IMR-90 (cell line): Measurements from ENCODE around the gene CYFIP2. TPM values are rescaled to one million over a fixed set of nuclear protein-coding genes. Genes with fewer than 3 reads are reported as not detected.

Experiments
- ATAC-seq: fragments of 200-7000 bp; cut with Tn5 transposase; 2 replicates; pipeline ENCODE4 v1.9.1; 2020; ENCODE audit warnings: low read depth, mild to moderate bottlenecking, moderate library complexity
- Bru-seq: library from RNA; stranded (reverse); fragments of 400-500 nt; gene quantifications from one replicate; lab custom pipeline; 2021; lab: Mats Ljungman, UMichigan
- BruChase-seq, 2 experiments: library from RNA; stranded (reverse); fragments of 400-500 nt; gene quantifications; one replicate each; lab custom pipeline; 2021; lab: Mats Ljungman, UMichigan
- BruUV-seq: library from RNA; stranded (reverse); fragments of 400-500 nt; replicated peaks from 2 replicates; lab custom pipeline; 2021; lab: Mats Ljungman, UMichigan
- CTCF ChIA-PET: fragments of 300-600 bp; formaldehyde crosslinking; extraction: SDS; loops from one replicate; lab custom pipeline; 2021; ENCODE audit warnings: antibody characterized with exemption; lab: Yijun Ruan, JAX
- POLR2A ChIA-PET: fragments of 300-600 bp; sonication (Branson Sonifier 250); formaldehyde crosslinking; loops from one replicate; lab custom pipeline; 2022; ENCODE audit warnings: antibody characterized with exemption; ENCODE audit not compliant: unreplicated experiment; lab: Charles Lee
- DNase-seq: peaks from one replicate; pipeline ENCODE4 v3.0.0; 2013
- H2AFZ ChIP-seq: replicated peaks from 2 replicates; pipeline ENCODE3; 2013; ENCODE audit warnings: low read length, mild to moderate bottlenecking; ENCODE audit not compliant: poor library complexity
- H2AK5ac ChIP-seq: 2 replicates; pipeline ENCODE4 v1.6.1; 2013; ENCODE audit warnings: low read depth, low read length, inconsistent platforms
- H2AK9ac ChIP-seq: replicated peaks from 2 replicates; pipeline ENCODE3; 2013; ENCODE audit warnings: mild to moderate bottlenecking, low read depth, low read length, moderate library complexity; ENCODE audit not compliant: poor library complexity
- H2BK120ac ChIP-seq: 2 replicates; pipeline ENCODE4 v1.6.1; 2013; ENCODE audit warnings: low read depth, low read length, inconsistent platforms
- H2BK15ac ChIP-seq: 3 replicates; pipeline ENCODE4 v1.6.1; 2013; ENCODE audit warnings: low read depth, low read length, inconsistent platforms
- H2BK20ac ChIP-seq: 2 replicates; pipeline ENCODE4 v1.6.1; 2013; ENCODE audit warnings: low read depth, mild to moderate bottlenecking, inconsistent platforms, low read length, moderate library complexity
- H2BK5ac ChIP-seq: 2 replicates; pipeline ENCODE4 v1.6.1; 2013; ENCODE audit warnings: mild to moderate bottlenecking, low read depth, low read length, inconsistent platforms; ENCODE audit not compliant: poor library complexity, severe bottlenecking
- H3K14ac ChIP-seq: replicated peaks from 2 replicates; pipeline ENCODE4 v1.6.1; 2013; ENCODE audit warnings: low read depth, low read length, inconsistent platforms
- H3K18ac ChIP-seq: 2 replicates; pipeline ENCODE4 v1.6.1; 2013; ENCODE audit warnings: low read depth, low read length, control low read depth
- H3K23ac ChIP-seq: 2 replicates; pipeline ENCODE4 v1.6.1; 2013; ENCODE audit warnings: low read depth, low read length, inconsistent platforms
- H3K27ac ChIP-seq: 2 replicates; pipeline ENCODE4 v1.5.1; 2013; ENCODE audit warnings: mild to moderate bottlenecking, control low read depth, low read length; ENCODE audit not compliant: insufficient read depth
- H3K27me3 ChIP-seq: 2 replicates; pipeline ENCODE4 v1.6.1; 2013; ENCODE audit warnings: low read length; ENCODE audit not compliant: control insufficient read depth, insufficient read depth
- H3K36me3 ChIP-seq: 2 replicates; pipeline ENCODE4 v1.6.1; 2013; ENCODE audit warnings: low read length, mixed read lengths; ENCODE audit not compliant: control insufficient read depth, insufficient read depth
- H3K4ac ChIP-seq: 2 replicates; pipeline ENCODE4 v1.6.1; 2013; ENCODE audit warnings: low read depth, low read length, inconsistent platforms
- H3K4me1 ChIP-seq: 2 replicates; pipeline ENCODE4 v1.6.1; 2013; ENCODE audit warnings: low read length, mixed read lengths; ENCODE audit not compliant: control insufficient read depth, insufficient read depth
- H3K4me2 ChIP-seq: 2 replicates; pipeline ENCODE4 v1.6.1; 2013; ENCODE audit warnings: low read depth, mild to moderate bottlenecking, control low read depth, low read length, moderate library complexity
- H3K4me3 ChIP-seq: 2 replicates; pipeline ENCODE4 v1.5.1; 2013; ENCODE audit warnings: low read depth, mild to moderate bottlenecking, control low read depth, low read length, moderate library complexity; ENCODE audit not compliant: insufficient read depth
- H3K56ac ChIP-seq: 2 replicates; pipeline ENCODE4 v1.6.1; 2013; ENCODE audit warnings: low read length, inconsistent platforms; ENCODE audit not compliant: insufficient read depth; ENCODE audit errors: extremely low read depth
- H3K79me1 ChIP-seq, 2 experiments: 2 replicates each; pipeline ENCODE4 v1.6.1; 2013; ENCODE audit warnings: low read length in 2 of 2, inconsistent platforms in 1 of 2, low read depth in 1 of 2
- H3K9ac ChIP-seq: 2 replicates; pipeline ENCODE4 v1.6.1; 2013; ENCODE audit warnings: low read depth, low read length, control low read depth
- H3K9me1 ChIP-seq: 2 replicates; pipeline ENCODE4 v1.6.1; 2013; ENCODE audit warnings: low read length, inconsistent platforms; ENCODE audit not compliant: insufficient read depth
- H3K9me3 ChIP-seq: 2 replicates; pipeline ENCODE4 v1.6.1; 2013; ENCODE audit warnings: low read length; ENCODE audit not compliant: control insufficient read depth, insufficient read depth
- H4K20me1 ChIP-seq: 2 replicates; pipeline ENCODE4 v1.6.1; 2013; ENCODE audit warnings: low read length, inconsistent platforms; ENCODE audit not compliant: insufficient read depth
- H4K5ac ChIP-seq: 2 replicates; pipeline ENCODE4 v1.6.1; 2013; ENCODE audit warnings: mild to moderate bottlenecking, low read depth, low read length, control low read depth
- H4K8ac ChIP-seq, 2 experiments: 2 replicates each; pipeline ENCODE4 v1.6.1; 2013; ENCODE audit warnings: low read depth in 2 of 2, low read length in 2 of 2, control low read depth in 1 of 2, inconsistent platforms in 1 of 2
- H4K91ac ChIP-seq: 2 replicates; pipeline ENCODE4 v1.6.1; 2013; ENCODE audit warnings: low read depth, low read length, inconsistent platforms; ENCODE audit not compliant: insufficient read depth
- BHLHE40 ChIP-seq: fragments of 150-350 bp; IDR thresholded peaks from 2 replicates; pipeline ENCODE4 v1.6.1; 2016; ENCODE audit warnings: mild to moderate bottlenecking, low read depth, low read length
- CEBPB ChIP-seq: IDR thresholded peaks from 2 replicates; pipeline ENCODE4 v1.6.1; 2012; ENCODE audit warnings: low read depth, low read length, improper control_type of control experiment
- CHD1 ChIP-seq: IDR thresholded peaks from 2 replicates; pipeline ENCODE4 v1.6.1; 2012; ENCODE audit warnings: low read depth, low read length, improper control_type of control experiment
- ELK1 ChIP-seq: fragments of 150-350 bp; IDR thresholded peaks from 2 replicates; pipeline ENCODE4 v1.6.1; 2016; ENCODE audit warnings: low read depth, mild to moderate bottlenecking, low read length, moderate library complexity, borderline replicate concordance
- FOS ChIP-seq: fragments of 150-350 bp; IDR thresholded peaks from 2 replicates; pipeline ENCODE4 v1.6.1; 2016; ENCODE audit warnings: low read depth, low read length
- MAZ ChIP-seq: IDR thresholded peaks from 2 replicates; pipeline ENCODE4 v1.6.1; 2012; ENCODE audit warnings: low read depth, mild to moderate bottlenecking, low read length, improper control_type of control experiment, moderate library complexity, borderline replicate concordance
- MXI1 ChIP-seq: IDR thresholded peaks from 2 replicates; pipeline ENCODE4 v1.6.1; 2012; ENCODE audit warnings: low read depth, mild to moderate bottlenecking, low read length, moderate library complexity, borderline replicate concordance
- NFE2L2 ChIP-seq: fragments of 150-350 bp; IDR thresholded peaks from 2 replicates; pipeline ENCODE4 v1.6.1; 2016; ENCODE audit warnings: low read depth, mild to moderate bottlenecking, low read length
- POLR2A ChIP-seq: IDR thresholded peaks from 2 replicates; pipeline ENCODE4 v1.6.1; 2012; ENCODE audit warnings: mild to moderate bottlenecking, low read depth, low read length
- RCOR1 ChIP-seq: IDR thresholded peaks from 2 replicates; pipeline ENCODE4 v1.6.1; 2012; ENCODE audit warnings: mild to moderate bottlenecking, low read length, improper control_type of control experiment; ENCODE audit not compliant: insufficient replicate concordance
- RFX5 ChIP-seq: IDR thresholded peaks from 2 replicates; pipeline ENCODE4 v1.8.0; 2012; ENCODE audit warnings: low read depth, mild to moderate bottlenecking, low read length, moderate library complexity
- USF2 ChIP-seq: fragments of 150-350 bp; IDR thresholded peaks from 2 replicates; pipeline ENCODE4 v1.6.1; 2017; ENCODE audit warnings: mild to moderate bottlenecking, antibody characterized with exemption, low read length, low read depth
- WGBS, 2 experiments: methylation state at CpG; one replicate each; pipeline versions ENCODE4 v1.1.5 to v1.1.7; 2013; ENCODE audit warnings: missing lambda C conversion rate in 2 of 2; ENCODE audit not compliant: insufficient read length in 1 of 2; ENCODE audit errors: extremely low coverage in 2 of 2; 5-methylcytosine and 5-hydroxymethylcytosine counted together
- dilution Hi-C: fragments of 300-500 bp; cut with HindIII; formaldehyde crosslinking; loops from one replicate; pipeline ENCODE4 v1.14.3; 2018; ENCODE audit warnings: low sequenced_read_pairs; ENCODE audit not compliant: unreplicated experiment
- in situ Hi-C: fragments of 300-500 bp; cut with MboI; formaldehyde crosslinking; loops from 3 replicates; pipeline ENCODE4 v1.14.3; 2019; ENCODE audit warnings: low sequenced_read_pairs, inconsistent platforms, mixed read lengths
- intact Hi-C: fragments of 100-400 bp; cut with micrococcal nuclease; formaldehyde crosslinking; loops from 2 replicates; pipeline ENCODE4 v1.10.0; 2022
- long read RNA-seq: library from polyadenylated mRNA; unstranded; transcript quantifications from one replicate; pipeline ENCODE4 v2.0.0, GENCODE V29; 2021; ENCODE audit not compliant: unreplicated experiment
- polyA plus RNA-seq, 3 experiments: library from polyadenylated mRNA; depleted of rRNA; stranded (reverse); fragments of >200 nt; gene quantifications; 2 replicates each; pipeline ENCODE4 v1.2.3, GENCODE V29; 2012; ENCODE audit warnings: low replicate concordance in 1 of 3
- total RNA-seq: library from RNA; depleted of rRNA; stranded (reverse); fragments of >200 nt; gene quantifications from 2 replicates; pipeline ENCODE4 v1.2.3, GENCODE V29; 2012; rRNA removed
- TF ChIP-seq, protein P1 (sequence below): conservative IDR thresholded peaks from 2 replicates; pipeline ENCODE4 v1.5.1; 2012; ENCODE audit warnings: mild to moderate bottlenecking, low read depth, low read length, improper control_type of control experiment

The CYFIP2 gene
- total RNA-seq = 11.7 and 13.4 TPM in 2 replicates
- polyA plus RNA-seq (2012; rRNA removed) = 6.7 and 6.8 TPM in 2 replicates
- polyA plus RNA-seq (2012; cell fraction: cytosol; rRNA removed) = 5.7 and 7.9 TPM in 2 replicates
- 8.1 and 10.4 TPM in 2 replicates for polyA plus RNA-seq (2012; cell fraction: nucleus; rRNA removed; ENCODE audit: low replicate concordance)
- Bru-seq, nascent RNA = percentile 44 among the genes with signal in this experiment
- percentile 33 among the genes with signal in this experiment for BruChase-seq, experiment 1, labeled RNA remaining after a 6-hour chase
- BruChase-seq, experiment 2, labeled RNA remaining after a 2-hour chase = percentile 32 among the genes with signal in this experiment
- long read RNA-seq, full-length matches to known transcripts = 4 of 11 reads
- long read RNA-seq, partial matches to known transcripts = 5 of 11 reads
- long read RNA-seq, other reads (novel, unspliced or antisense) = 2 of 11 reads

GRCh38 chr5:157265714-157266285 lies at the start of gene CYFIP2:
Gene CYFIP2 (plus strand): TSS chr5:157266123. CDS start chr5:157285362, 19,239 bp downstream.
- Histone ChIP-seq H2BK5ac (no peak within 1 kb of the TSS), H3K27ac (no peak within 1 kb of the TSS), H3K4me2 (peak within 1 kb of the TSS; percentile 94), H3K9me1 (no peaks in the 10 kb centered on the region), H4K5ac (no peak within 1 kb of the TSS; the same call in 1 of the 2 replicates), H2AK9ac (peak within 1 kb of the TSS; percentile 29), H3K4me3 (peak within 1 kb of the TSS; percentile 80), H2AFZ (peak within 1 kb of the TSS; percentile 97), H4K91ac (no peak within 1 kb of the TSS), H4K8ac (no peak within 1 kb of the TSS), H3K79me1 (no peaks in the 10 kb centered on the region), H3K36me3 (no peaks in the 10 kb centered on the region), H4K20me1 (no peaks in the 10 kb centered on the region), H2BK15ac (no peak within 1 kb of the TSS), H2BK120ac (no peak within 1 kb of the TSS), H2AK5ac (no peak within 1 kb of the TSS), H3K9ac (0 out of 2 replicates have a peak within 1 kb of the TSS, but pooled peaks have one; percentile 22), H3K4me1 (no peaks in the 10 kb centered on the region), H3K27me3 (peaks cover 22% of the 10 kb centered on the region), H3K4ac (no peak within 1 kb of the TSS), H3K56ac (no peak within 1 kb of the TSS), H2BK20ac (no peak within 1 kb of the TSS), H3K18ac (no peak within 1 kb of the TSS), H3K14ac (no peak within 1 kb of the TSS), H3K23ac (no peak within 1 kb of the TSS), H3K9me3 (no peaks in the 10 kb centered on the region)
- ChIA-PET CTCF (no interaction called here), POLR2A (interaction anchor here (0.6 kb wide), 1 partner anchor 13 kb away, joined by 3 read pairs; no protein-coding TSS in a partner anchor)
- intact Hi-C loops (no loop called here), dilution Hi-C loops (no loop called here), in situ Hi-C loops (no loop called here)
- DNase-seq (peak; percentile 4), ATAC-seq (peak; percentile 99)
- WGBS, 2 experiments = 0% methylated on average over 20 of the region's 58 CpGs; no CpG with 5 or more reads in 1 of the 2 experiments
- BruUV-seq = no TSS peak
- TF ChIP-seq CEBPB (no peak), CHD1 (no peak), ELK1 (no peak), NFE2L2 (no peak), FOS (no peak), USF2 (no peak), RFX5 (no peak), RCOR1 (no peak), POLR2A (no peak), BHLHE40 (no peak), MXI1 (no peak), MAZ (no peak)
- TF ChIP-seq, protein P1, sequence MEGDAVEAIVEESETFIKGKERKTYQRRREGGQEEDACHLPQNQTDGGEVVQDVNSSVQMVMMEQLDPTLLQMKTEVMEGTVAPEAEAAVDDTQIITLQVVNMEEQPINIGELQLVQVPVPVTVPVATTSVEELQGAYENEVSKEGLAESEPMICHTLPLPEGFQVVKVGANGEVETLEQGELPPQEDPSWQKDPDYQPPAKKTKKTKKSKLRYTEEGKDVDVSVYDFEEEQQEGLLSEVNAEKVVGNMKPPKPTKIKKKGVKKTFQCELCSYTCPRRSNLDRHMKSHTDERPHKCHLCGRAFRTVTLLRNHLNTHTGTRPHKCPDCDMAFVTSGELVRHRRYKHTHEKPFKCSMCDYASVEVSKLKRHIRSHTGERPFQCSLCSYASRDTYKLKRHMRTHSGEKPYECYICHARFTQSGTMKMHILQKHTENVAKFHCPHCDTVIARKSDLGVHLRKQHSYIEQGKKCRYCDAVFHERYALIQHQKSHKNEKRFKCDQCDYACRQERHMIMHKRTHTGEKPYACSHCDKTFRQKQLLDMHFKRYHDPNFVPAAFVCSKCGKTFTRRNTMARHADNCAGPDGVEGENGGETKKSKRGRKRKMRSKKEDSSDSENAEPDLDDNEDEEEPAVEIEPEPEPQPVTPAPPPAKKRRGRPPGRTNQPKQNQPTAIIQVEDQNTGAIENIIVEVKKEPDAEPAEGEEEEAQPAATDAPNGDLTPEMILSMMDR = no peak
